Tibial nerve (tissue), 4 donors: Measurements from ENCODE around the gene ABHD17B.

ENCODE experiments used
- CTCF ChIP-seq, 5 experiments: fragments of 200-600 bp in 3 of 5; fragments of 450-650 bp in 2 of 5; sonication (generic) in 3 of 5; IDR thresholded peaks; one replicate each; pipeline ENCODE4 v1.5.1; 2016 to 2019; ENCODE audit warnings: antibody characterized with exemption in 5 of 5, mild to moderate bottlenecking in 3 of 5, moderate library complexity in 2 of 5
- EP300 ChIP-seq, 2 donors: sonication (generic); formaldehyde crosslinking; IDR thresholded peaks; one replicate each; pipeline ENCODE4 v1.6.1; 2017; ENCODE audit warnings: antibody characterized with exemption in 2 of 2, mild to moderate bottlenecking in 1 of 2
- POLR2A ChIP-seq, 2 donors: fragments of 450-650 bp; IDR thresholded peaks; one replicate each; pipeline ENCODE4 v1.6.1; 2017; ENCODE audit warnings: antibody characterized with exemption in 2 of 2, mild to moderate bottlenecking in 2 of 2, moderate library complexity in 2 of 2

GRCh38 chr9:71876829-71877228 is 34.2 kb downstream of the ABHD17B start:
- no peak for TF ChIP-seq CTCF (IDR thresholded peaks at IDR 0.05)
- TF ChIP-seq EP300 (IDR thresholded peaks at IDR 0.05) = no peak
- no peak for TF ChIP-seq POLR2A (IDR thresholded peaks at IDR 0.05)
